GM12878 (cell line): ENCODE measurements around the gene TNIP3. TPM values are rescaled to one million over a fixed set of nuclear protein-coding genes. Genes with fewer than 3 reads are reported as not detected.

Experiments used
- ATF2 ChIP-seq: IDR thresholded peaks from 2 replicates; pipeline ENCODE4 v1.6.1; 2012; ENCODE audit warnings: low read length, inconsistent platforms
- CREB1 ChIP-seq: IDR thresholded peaks from 2 replicates; pipeline ENCODE4 v1.6.1; 2012; ENCODE audit warnings: low read depth, mild to moderate bottlenecking, inconsistent platforms
- ELK1 ChIP-seq: IDR thresholded peaks from 2 replicates; pipeline ENCODE4 v1.6.1; 2012; ENCODE audit warnings: low read depth, low read length, improper control_type of control experiment
- ESRRA ChIP-seq: IDR thresholded peaks from 2 replicates; pipeline ENCODE4 v1.6.1; 2012; ENCODE audit warnings: mild to moderate bottlenecking, low read length, improper control_type of control experiment
- MTA2 ChIP-seq: fragments of 450-650 bp; IDR thresholded peaks from 2 replicates; pipeline ENCODE4 v1.6.1; 2016; ENCODE audit warnings: low read depth, mild to moderate bottlenecking, moderate library complexity
- NFXL1 ChIP-seq: fragments of 450-650 bp; IDR thresholded peaks from 2 replicates; pipeline ENCODE4 v1.6.1; 2017; ENCODE audit warnings: antibody characterized with exemption, mild to moderate bottlenecking, borderline replicate concordance
- POLR2AphosphoS5 ChIP-seq: IDR thresholded peaks from 2 replicates; pipeline ENCODE4 v1.6.1; 2011; ENCODE audit warnings: mild to moderate bottlenecking, low read length, inconsistent platforms
- REST ChIP-seq: IDR thresholded peaks from 2 replicates; pipeline ENCODE4 v1.6.1; 2012; ENCODE audit warnings: mild to moderate bottlenecking, low read depth, low read length
- SIX5 ChIP-seq: IDR thresholded peaks from 2 replicates; pipeline ENCODE4 v1.6.1; 2011; ENCODE audit warnings: mild to moderate bottlenecking, low read depth, low read length, moderate library complexity; ENCODE audit not compliant: severe bottlenecking
- SP1 ChIP-seq: IDR thresholded peaks from one replicate; pipeline ENCODE4 v1.6.1; 2011; ENCODE audit warnings: low read depth, low read length
- STAT3 ChIP-seq: IDR thresholded peaks from 2 replicates; pipeline ENCODE4 v1.6.1; 2011; ENCODE audit warnings: low read depth, low read length, improper control_type of control experiment
- TARDBP ChIP-seq: IDR thresholded peaks from 2 replicates; pipeline ENCODE4 v1.6.1; 2016; ENCODE audit warnings: borderline replicate concordance
- TCF7 ChIP-seq: IDR thresholded peaks from 2 replicates; pipeline ENCODE4 v1.6.1; 2014; ENCODE audit warnings: antibody characterized with exemption, borderline replicate concordance
- polyA plus RNA-seq, 11 experiments: library from polyadenylated mRNA; depleted of rRNA in 4 of 11; unstranded in 6 of 11; stranded (reverse) in 5 of 11; fragments of >200 nt; fragmentation: Nextera tagmentation in 4 of 11; fragmentation: Illumina TruSeq in 1 of 11; extraction: Ambion mirVana in 4 of 11; extraction: Trizol in 1 of 11; gene quantifications; 1 replicate in 1 of 11; 2 replicates in 10 of 11; pipeline versions ENCODE4 v1.2.1 to v1.2.3, GENCODE V29; 2011 to 2016; ENCODE audit warnings: inconsistent platforms in 2 of 11, missing spikeins in 2 of 11, low read depth in 1 of 11
- total RNA-seq, 4 experiments: library from RNA; depleted of rRNA in 3 of 4; stranded (reverse); fragments of >200 nt in 3 of 4; fragmentation: Illumina TruSeq in 1 of 4; extraction: Trizol in 1 of 4; gene quantifications; 2 replicates each; pipeline versions ENCODE4 v1.2.1 to v1.2.3, GENCODE V29; 2013 to 2021
- TF ChIP-seq, protein P1 (sequence below): fragments of 450-650 bp; IDR thresholded peaks from 2 replicates; pipeline ENCODE4 v1.6.1; 2016; ENCODE audit warnings: mild to moderate bottlenecking
- TF ChIP-seq, protein P2 (sequence below): fragments of 450-650 bp; IDR thresholded peaks from 2 replicates; pipeline ENCODE4 v1.6.1; 2018; ENCODE audit warnings: mild to moderate bottlenecking, low read depth, moderate library complexity; ENCODE audit not compliant: partially characterized antibody
- TF ChIP-seq, protein P3 (sequence below): fragments of 450-650 bp; formaldehyde crosslinking; IDR thresholded peaks from 2 replicates; pipeline ENCODE4 v1.4.0; 2022; ENCODE audit warnings: mild to moderate bottlenecking, moderate library complexity

The TNIP3 gene
- total and polyA plus RNA-seq, 10 of the 15 experiments (the other 5 are each of a cell fraction or from before 2014, with no cell fraction given) = 0.21 to 1.4 (median 0.67) TPM

- TF ChIP-seq ELK1 = no peak
- TF ChIP-seq TARDBP = no peak
- peak; percentile 69 for TF ChIP-seq MTA2
- no peak for TF ChIP-seq STAT3
- TF ChIP-seq NFXL1 = no peak
- no peak for TF ChIP-seq SIX5
- TF ChIP-seq POLR2AphosphoS5 = no peak
- TF ChIP-seq REST = no peak
- peak; percentile 82; the same call in 1 of the 2 replicates for TF ChIP-seq ESRRA
- TF ChIP-seq TCF7 = no peak
- peak; percentile 76 for TF ChIP-seq ATF2
- TF ChIP-seq SP1 = no peak
- TF ChIP-seq CREB1 = no peak
- TF ChIP-seq, protein P1, sequence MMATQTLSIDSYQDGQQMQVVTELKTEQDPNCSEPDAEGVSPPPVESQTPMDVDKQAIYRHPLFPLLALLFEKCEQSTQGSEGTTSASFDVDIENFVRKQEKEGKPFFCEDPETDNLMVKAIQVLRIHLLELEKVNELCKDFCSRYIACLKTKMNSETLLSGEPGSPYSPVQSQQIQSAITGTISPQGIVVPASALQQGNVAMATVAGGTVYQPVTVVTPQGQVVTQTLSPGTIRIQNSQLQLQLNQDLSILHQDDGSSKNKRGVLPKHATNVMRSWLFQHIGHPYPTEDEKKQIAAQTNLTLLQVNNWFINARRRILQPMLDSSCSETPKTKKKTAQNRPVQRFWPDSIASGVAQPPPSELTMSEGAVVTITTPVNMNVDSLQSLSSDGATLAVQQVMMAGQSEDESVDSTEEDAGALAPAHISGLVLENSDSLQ = no peak
- TF ChIP-seq, protein P2, sequence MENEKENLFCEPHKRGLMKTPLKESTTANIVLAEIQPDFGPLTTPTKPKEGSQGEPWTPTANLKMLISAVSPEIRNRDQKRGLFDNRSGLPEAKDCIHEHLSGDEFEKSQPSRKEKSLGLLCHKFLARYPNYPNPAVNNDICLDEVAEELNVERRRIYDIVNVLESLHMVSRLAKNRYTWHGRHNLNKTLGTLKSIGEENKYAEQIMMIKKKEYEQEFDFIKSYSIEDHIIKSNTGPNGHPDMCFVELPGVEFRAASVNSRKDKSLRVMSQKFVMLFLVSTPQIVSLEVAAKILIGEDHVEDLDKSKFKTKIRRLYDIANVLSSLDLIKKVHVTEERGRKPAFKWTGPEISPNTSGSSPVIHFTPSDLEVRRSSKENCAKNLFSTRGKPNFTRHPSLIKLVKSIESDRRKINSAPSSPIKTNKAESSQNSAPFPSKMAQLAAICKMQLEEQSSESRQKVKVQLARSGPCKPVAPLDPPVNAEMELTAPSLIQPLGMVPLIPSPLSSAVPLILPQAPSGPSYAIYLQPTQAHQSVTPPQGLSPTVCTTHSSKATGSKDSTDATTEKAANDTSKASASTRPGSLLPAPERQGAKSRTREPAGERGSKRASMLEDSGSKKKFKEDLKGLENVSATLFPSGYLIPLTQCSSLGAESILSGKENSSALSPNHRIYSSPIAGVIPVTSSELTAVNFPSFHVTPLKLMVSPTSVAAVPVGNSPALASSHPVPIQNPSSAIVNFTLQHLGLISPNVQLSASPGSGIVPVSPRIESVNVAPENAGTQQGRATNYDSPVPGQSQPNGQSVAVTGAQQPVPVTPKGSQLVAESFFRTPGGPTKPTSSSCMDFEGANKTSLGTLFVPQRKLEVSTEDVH = no peak
- TF ChIP-seq, protein P3, sequence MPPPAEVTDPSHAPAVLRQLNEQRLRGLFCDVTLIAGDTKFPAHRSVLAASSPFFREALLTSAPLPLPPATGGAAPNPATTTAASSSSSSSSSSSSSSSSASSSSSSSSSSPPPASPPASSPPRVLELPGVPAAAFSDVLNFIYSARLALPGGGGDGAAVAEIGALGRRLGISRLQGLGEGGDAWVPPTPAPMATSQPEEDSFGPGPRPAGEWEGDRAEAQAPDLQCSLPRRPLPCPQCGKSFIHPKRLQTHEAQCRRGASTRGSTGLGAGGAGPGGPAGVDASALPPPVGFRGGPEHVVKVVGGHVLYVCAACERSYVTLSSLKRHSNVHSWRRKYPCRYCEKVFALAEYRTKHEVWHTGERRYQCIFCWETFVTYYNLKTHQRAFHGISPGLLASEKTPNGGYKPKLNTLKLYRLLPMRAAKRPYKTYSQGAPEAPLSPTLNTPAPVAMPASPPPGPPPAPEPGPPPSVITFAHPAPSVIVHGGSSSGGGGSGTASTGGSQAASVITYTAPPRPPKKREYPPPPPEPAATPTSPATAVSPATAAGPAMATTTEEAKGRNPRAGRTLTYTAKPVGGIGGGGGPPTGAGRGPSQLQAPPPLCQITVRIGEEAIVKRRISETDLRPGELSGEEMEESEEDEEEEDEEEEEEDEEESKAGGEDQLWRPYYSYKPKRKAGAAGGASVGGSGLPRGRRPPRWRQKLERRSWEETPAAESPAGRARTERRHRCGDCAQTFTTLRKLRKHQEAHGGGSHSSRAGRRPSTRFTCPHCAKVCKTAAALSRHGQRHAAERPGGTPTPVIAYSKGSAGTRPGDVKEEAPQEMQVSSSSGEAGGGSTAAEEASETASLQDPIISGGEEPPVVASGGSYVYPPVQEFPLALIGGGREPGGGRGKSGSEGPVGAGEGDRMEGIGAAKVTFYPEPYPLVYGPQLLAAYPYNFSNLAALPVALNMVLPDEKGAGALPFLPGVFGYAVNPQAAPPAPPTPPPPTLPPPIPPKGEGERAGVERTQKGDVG (CRISPR knock-in tag) = no peak
Measured at GRCh38 chr4:121200795-121201472, 36.8 kb upstream of the TNIP3 start (continued).
